Liver (tissue), 3 donors: ENCODE results near the gene ZDHHC14.

ENCODE experiments used
- CTCF ChIP-seq: fragments of 150-350 bp; IDR thresholded peaks from 2 replicates; pipeline ENCODE4 v1.5.1; 2017; ENCODE audit warnings: improper control_type of control experiment, low read depth, low read length; ENCODE audit not compliant: missing input control
- GABPA ChIP-seq, 2 donors: IDR thresholded peaks in 1 of 2; conservative IDR thresholded peaks in 1 of 2; 2 replicates each; pipeline ENCODE4 v1.6.1; 2016; ENCODE audit warnings: antibody characterized with exemption in 2 of 2, mild to moderate bottlenecking in 1 of 2, moderate library complexity in 1 of 2
- JUND ChIP-seq, 2 donors: IDR thresholded peaks; 2 replicates each; pipeline ENCODE4 v1.6.1; 2016; ENCODE audit warnings: antibody characterized with exemption in 2 of 2
- MAX ChIP-seq: IDR thresholded peaks from 2 replicates; pipeline ENCODE4 v1.6.1; 2016; ENCODE audit warnings: antibody characterized with exemption
- RAD21 ChIP-seq, 2 donors: IDR thresholded peaks; 2 replicates each; pipeline ENCODE4 v1.6.1; 2016; ENCODE audit warnings: antibody characterized with exemption in 2 of 2, mild to moderate bottlenecking in 2 of 2
- REST ChIP-seq: IDR thresholded peaks from 2 replicates; pipeline ENCODE4 v1.6.1; 2016; ENCODE audit warnings: antibody characterized with exemption, mild to moderate bottlenecking
- RXRA ChIP-seq, 2 donors: IDR thresholded peaks; 2 replicates each; pipeline ENCODE4 v1.6.1; 2017 to 2018; ENCODE audit warnings: antibody characterized with exemption in 2 of 2, mild to moderate bottlenecking in 1 of 2
- SP1 ChIP-seq: IDR thresholded peaks from 2 replicates; pipeline ENCODE4 v1.6.1; 2018; ENCODE audit warnings: antibody characterized with exemption, mild to moderate bottlenecking
- TAF1 ChIP-seq: conservative IDR thresholded peaks from 2 replicates; pipeline ENCODE4 v1.6.1; 2016; ENCODE audit warnings: antibody characterized with exemption, mild to moderate bottlenecking
- YY1 ChIP-seq: IDR thresholded peaks from 2 replicates; pipeline ENCODE4 v1.6.1; 2016; ENCODE audit warnings: antibody characterized with exemption, mild to moderate bottlenecking
- ZBTB33 ChIP-seq: IDR thresholded peaks from 2 replicates; pipeline ENCODE4 v1.6.1; 2016; ENCODE audit warnings: antibody characterized with exemption
- donor health status: healthy.
- donor health status: healthy.

- TF ChIP-seq REST (no peak), CTCF (no peak), TAF1 (no peak), RAD21 (IDR thresholded peaks at IDR 0.05) (no peak), MAX (no peak), JUND (IDR thresholded peaks at IDR 0.05) (no peak), ZBTB33 (no peak), SP1 (peak; percentile 23), YY1 (no peak), RXRA (IDR thresholded peaks at IDR 0.05) (no peak), GABPA (IDR thresholded peaks at IDR 0.05 in 1 of 2, conservative IDR thresholded peaks at IDR 0.05 in 1 of 2) (no peak)
Observed at GRCh38 chr6:157461000-157461915, 80.3 kb downstream of the ZDHHC14 start.
